Loucy (cell line): ENCODE data around the gene MRPL36.

Experiments
- CTCF ChIP-seq: fragments of 200-600 bp; sonication (generic); conservative IDR thresholded peaks from 2 replicates; pipeline ENCODE4 v1.5.1; 2014; ENCODE audit warnings: mild to moderate bottlenecking, antibody characterized with exemption, low read length
- EZH2phosphoT487 ChIP-seq: fragments of 200-600 bp; IDR thresholded peaks from 2 replicates; pipeline ENCODE4 v1.6.1; 2018; ENCODE audit warnings: antibody characterized with exemption, mild to moderate bottlenecking, moderate library complexity, borderline replicate concordance

GRCh38 chr5:1787472-1788047 lies 12.1 kb downstream of the MRPL36 start:
- TF ChIP-seq CTCF (no peak), EZH2phosphoT487 (no peak)
